GM18502 (cell line): Measurements from ENCODE around the gene SPDYE2B.
"Not testable (repeated sequence)": the region's sequence is repeated elsewhere in the genome, so short reads cannot be mapped to it uniquely, and the experiment has no call there.

Experiments used
- ATAC-seq: cut with Tn5 transposase; IDR thresholded peaks from one replicate; pipeline ENCODE4 v1.9.1; 2021; ENCODE audit warnings: mild to moderate bottlenecking; ENCODE audit not compliant: unreplicated experiment, poor library complexity

The SPDYE2B gene

DNA sequence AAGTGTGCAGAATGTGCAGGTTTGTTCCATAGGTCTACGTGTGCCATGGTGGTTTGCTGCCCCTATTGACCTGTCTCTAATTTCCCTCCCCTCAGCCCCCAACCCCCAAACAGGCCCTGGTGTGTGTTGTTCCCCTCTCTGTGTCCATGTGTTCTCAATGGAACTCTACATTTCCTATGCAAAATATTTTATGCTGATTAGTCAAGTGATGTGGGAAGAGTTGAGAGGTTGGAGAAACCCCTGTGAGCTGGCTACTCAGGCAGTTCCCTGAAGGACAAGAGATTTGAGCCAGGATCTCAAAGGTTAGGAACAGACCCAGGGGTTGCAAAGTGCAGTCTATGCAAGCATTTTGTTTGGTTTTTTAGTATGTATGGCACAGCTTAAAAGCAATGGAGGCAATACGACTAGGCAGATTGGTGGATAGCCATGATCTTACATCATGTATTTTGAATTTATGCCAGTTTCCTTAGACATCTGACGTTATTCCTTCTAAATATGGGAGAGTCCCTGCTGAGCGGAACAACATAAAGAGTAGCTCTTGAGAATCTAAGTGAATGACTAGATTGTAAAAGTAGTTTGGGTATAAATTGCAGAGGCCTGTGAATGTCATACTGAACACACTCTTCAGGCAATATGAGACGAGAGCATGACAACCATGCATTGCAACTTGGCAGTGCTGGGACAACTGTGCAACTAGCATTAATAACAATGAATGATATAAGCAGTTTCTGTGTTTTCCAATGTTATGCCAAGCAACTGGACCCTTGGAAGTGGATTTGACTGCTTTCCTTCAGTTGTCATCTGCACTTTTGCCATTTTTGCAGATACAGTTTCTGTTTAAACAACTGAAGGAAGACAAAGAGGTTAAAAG lies 47.8 kb downstream of the SPDYE2B start:
- ATAC-seq: not testable (repeated sequence)

DNA sequence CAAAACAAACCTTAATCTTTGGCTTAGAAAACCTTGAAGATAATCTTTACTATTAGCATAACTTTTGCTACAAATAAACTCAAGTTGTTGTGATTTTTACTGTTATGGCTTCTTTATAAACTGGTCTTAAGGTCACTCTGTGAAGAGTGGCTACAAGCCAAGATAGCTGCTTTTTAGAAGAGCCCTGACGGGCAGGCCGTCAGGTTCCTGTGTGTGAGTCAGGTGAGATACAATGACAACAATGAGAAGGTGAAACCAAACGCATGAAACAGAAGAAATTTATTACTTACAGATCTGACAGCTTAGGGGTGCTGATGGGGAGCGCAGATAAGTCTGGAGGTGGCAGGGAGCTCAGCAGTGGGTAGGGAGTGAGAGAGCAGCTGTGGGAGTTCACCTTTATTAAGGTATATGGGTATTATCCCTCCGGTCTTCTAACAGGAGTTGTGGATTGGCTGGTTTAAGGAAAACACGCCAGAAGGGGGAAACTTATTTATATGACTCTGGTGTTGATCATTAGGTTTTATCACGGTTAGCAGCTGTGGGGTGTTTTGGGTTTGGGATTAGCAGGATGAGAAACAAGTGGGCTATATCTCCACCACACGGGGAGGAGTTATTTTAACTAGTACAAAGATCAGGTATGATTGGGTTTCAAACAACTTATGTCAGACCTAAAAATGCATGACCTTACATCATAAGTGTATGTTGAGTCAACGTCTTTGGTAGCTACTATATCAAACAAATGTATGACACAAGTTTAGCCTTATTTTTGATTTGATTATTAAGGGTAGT lies 49.0 kb downstream of the SPDYE2B start:
- not testable (repeated sequence) for ATAC-seq
